Heart left ventricle (tissue), 16 donors: ENCODE measurements around the gene WDR7. TPM values are rescaled to one million over a fixed set of nuclear protein-coding genes. Genes with fewer than 3 reads are reported as not detected.

Source experiments
- ATAC-seq, 4 donors: fragments of 200-7000 bp; cut with Tn5 transposase; one replicate each; pipeline ENCODE4 v1.9.1; 2020 to 2022; ENCODE audit warnings: moderate library complexity in 4 of 4, mild to moderate bottlenecking in 3 of 4, moderate number of reproducible peaks in 1 of 4
- DNase-seq, 5 donors: peaks; one replicate each; pipeline ENCODE4 v3.0.0-alpha.2; 2020
- H3K27ac ChIP-seq, 12 donors: fragments of 200-600 bp; sonication (generic) in 4 of 12; one replicate each; pipeline versions ENCODE4 v1.5.0 to v1.8.0; 2016 to 2022; ENCODE audit warnings: mild to moderate bottlenecking in 2 of 12
- H3K27me3 ChIP-seq, 9 donors: fragments of 200-600 bp; sonication (generic) in 2 of 9; one replicate each; pipeline versions ENCODE4 v1.5.1 to v1.8.0; 2016 to 2022; ENCODE audit warnings: mild to moderate bottlenecking in 3 of 9
- H3K36me3 ChIP-seq, 9 donors: fragments of 200-600 bp; sonication (generic) in 2 of 9; one replicate each; pipeline versions ENCODE4 v1.5.0 to v1.8.0; 2018 to 2022; ENCODE audit warnings: mild to moderate bottlenecking in 2 of 9
- H3K4me1 ChIP-seq, 12 donors: fragments of 200-600 bp; sonication (generic) in 4 of 12; one replicate each; pipeline versions ENCODE4 v1.5.0 to v1.8.0; 2016 to 2022; ENCODE audit warnings: mild to moderate bottlenecking in 3 of 12
- H3K4me3 ChIP-seq, 12 donors: fragments of 200-600 bp; sonication (generic) in 4 of 12; one replicate each; pipeline versions ENCODE4 v1.5.0 to v1.8.0; 2017 to 2022; ENCODE audit warnings: mild to moderate bottlenecking in 9 of 12, moderate library complexity in 4 of 12
- H3K9me3 ChIP-seq, 12 donors: fragments of 200-600 bp; sonication (generic) in 4 of 12; one replicate each; pipeline versions ENCODE4 v1.5.0 to v1.8.0; 2016 to 2022; ENCODE audit warnings: mild to moderate bottlenecking in 1 of 12
- CTCF ChIP-seq, 12 donors: fragments of 200-600 bp; sonication (generic) in 4 of 12; IDR thresholded peaks; one replicate each; pipeline versions ENCODE4 v1.5.0 to v1.8.0; 2018 to 2022; ENCODE audit warnings: antibody characterized with exemption in 12 of 12, mild to moderate bottlenecking in 5 of 12
- POLR2A ChIP-seq, 2 donors: fragments of 450-650 bp; IDR thresholded peaks; one replicate each; pipeline ENCODE4 v1.6.1; 2017; ENCODE audit warnings: antibody characterized with exemption in 2 of 2, mild to moderate bottlenecking in 2 of 2, moderate library complexity in 2 of 2
- WGBS, 4 donors: extraction: QIAGEN DNeasy Blood & Tissue Kit in 2 of 4; methylation state at CpG; one replicate each; pipeline versions ENCODE4 v1.1.5 to v1.1.7; 2013 to 2018; 5-methylcytosine and 5-hydroxymethylcytosine counted together
- intact Hi-C, 10 donors: fragments of 100-400 bp; cut with DNase I; formaldehyde crosslinking; loops; one replicate each; pipeline versions ENCODE4 v1.11.1 to v1.14.2; 2022
- long read RNA-seq, 3 donors: library from polyadenylated mRNA; unstranded; transcript quantifications; one replicate each; pipeline ENCODE4 v2.0.0, GENCODE V29; 2020 to 2021
- polyA plus RNA-seq, 2 donors: library from polyadenylated mRNA; stranded (reverse); fragments of 200-250 nt; gene quantifications; one replicate each; pipeline ENCODE4 v1.2.3, GENCODE V29; 2013
- total RNA-seq, 9 donors: library from RNA; depleted of rRNA in 2 of 9; stranded (reverse); fragments of >200 nt in 2 of 9; fragmentation: NEBNext Ultra II Directional in 3 of 9; extraction: Animal tissue kit (Norgen Biotek cat#: 25700) in 3 of 9; gene quantifications; one replicate each; pipeline versions ENCODE4 v1.1.0 to v1.2.4, GENCODE V29; 2016 to 2023
- donor health status: ischemic (EF 13 %, LVEDD 7.1; RV severe dilation, severe dysfunction).
- donor health status: healthy with polysubstance abuse.
- donor health status: DM: no; HTN: yes; CAD: no.
- donor health status: DM: no; HTN: no; CAD: no.
- donor health status: ischemic (EF 25% LVEDD 6.9; RV normal size, moderate dysfunction).
- donor health status: ischemic (EF 25% LVEDD 5.7; RV mildly dilated, moderate dysfunction).
- donor health status: healthy.
- donor health status: DM: yes; HTN: yes; CAD: no.
- donor health status: ischemic (EF 35%, LVEDD 5.7; RV mildly dilated, moderate dysfunction).
- donor health status: nonischemic (EF 11% LVEDD 7.7; RV severe dilation, severe dysfunction).
- donor health status: DM: yes; HTN: yes; CAD: no.
- donor health status: PGD.
- donor health status: ischemic (EF 29% LVEDD 5.4; RV normal size, mild dysfunction).
- donor health status: nonischemic (EF 23%, LVEDD 6.1; RV moderate dilation, normal function).

WDR7 gene
- total RNA-seq: 10 to 100 TPM; 16.3 to 33.6 (median 28.4) TPM
- polyA plus RNA-seq: 1 to 10 TPM; 4.3 to 9.2 TPM
- long read RNA-seq, donor 1, partial matches to known transcripts: 9 of 12 reads
- long read RNA-seq, donor 1, other reads (novel, unspliced or antisense): 3 of 12 reads
- long read RNA-seq, donor 2, full-length matches to known transcripts: 5 of 27 reads
- long read RNA-seq, donor 2, partial matches to known transcripts: 21 of 27 reads
- long read RNA-seq, donor 2, other reads (novel, unspliced or antisense): 1 of 27 reads
- long read RNA-seq, donor 3, full-length matches to known transcripts: 1 of 11 reads
- long read RNA-seq, donor 3, partial matches to known transcripts: 8 of 11 reads
- long read RNA-seq, donor 3, other reads (novel, unspliced or antisense): 2 of 11 reads

- Histone ChIP-seq H3K27ac (peak within 1 kb of the TSS in 11 of 12 donors; percentile 71 to 95 (median 84)), H3K36me3 (no peaks in the 10 kb centered on the region), H3K9me3 (peaks cover 0 to 8% (median 0%) of the 10 kb centered on the region in 12 donors), H3K4me1 (peaks cover 0 to 42% (median 13%) of the 10 kb centered on the region in 12 donors), H3K27me3 (no peaks in the 10 kb centered on the region), H3K4me3 (peak within 1 kb of the TSS; percentile 52 to 98 (median 87))
- WGBS, 4 donors: 0 to 1% (median 1%) methylated on average over 38 to 47 of the region's 47 CpGs
- peak; percentile 99 for ATAC-seq
- TF ChIP-seq CTCF (IDR thresholded peaks at IDR 0.05) (peak in 3 of 12 donors; percentile 12 to 29 (median 29)), POLR2A (IDR thresholded peaks at IDR 0.05) (peak in 1 of 2 donors; percentile 58)
- intact Hi-C loops: loop anchor here in 1 of 10 donors (1.0 kb wide), 1 partner anchor 13 kb away; the partner anchor contains the start of gene TXNL1
- peak; percentile 96 to 99 (median 98) for DNase-seq
Measured at GRCh38 chr18:56650944-56651770, at the start of gene WDR7. Gene WDR7 (plus strand): TSS chr18:56651359. CDS start chr18:56672516, 21,157 bp downstream.

- H3K27me3 ChIP-seq: no peaks in the 10 kb centered on the region
- peaks cover 0 to 17% (median 5%) of the 10 kb centered on the region in 12 donors for H3K4me1 ChIP-seq
- 77 to 85% (median 84%) methylated on average over 2 of the region's 2 CpGs for WGBS, 4 donors
- H3K4me3 ChIP-seq: no peak overlapping the region
- ATAC-seq (no peak), DNase-seq (no peak)
- intact Hi-C loops: no loop called here
- peaks cover 0 to 99% (median 85%) of the 10 kb centered on the region in 9 donors for H3K36me3 ChIP-seq
- H3K9me3 ChIP-seq: no peaks in the 10 kb centered on the region
- H3K27ac ChIP-seq: no peak overlapping the region
- no peak for TF ChIP-seq POLR2A (IDR thresholded peaks at IDR 0.05)
- no peak for TF ChIP-seq CTCF (IDR thresholded peaks at IDR 0.05)
Measured at GRCh38 chr18:56606618-56607017, 44.5 kb upstream of the WDR7 start.

GRCh38 chr18:56615738-56616520, 35.2 kb upstream of the WDR7 start:
- ATAC-seq: no peak
- WGBS, 4 donors: 83 to 92% (median 88%) methylated on average over 7 of the region's 7 CpGs
- Histone ChIP-seq H3K4me1 (no peaks in the 10 kb centered on the region), H3K4me3 (no peak overlapping the region), H3K36me3 (peaks cover 0 to 98% (median 86%) of the 10 kb centered on the region in 9 donors), H3K27me3 (no peaks in the 10 kb centered on the region), H3K9me3 (no peaks in the 10 kb centered on the region), H3K27ac (no peak overlapping the region)
- TF ChIP-seq CTCF (IDR thresholded peaks at IDR 0.05) (no peak), POLR2A (IDR thresholded peaks at IDR 0.05) (no peak)
- intact Hi-C loops: loop anchor here in 1 of 10 donors (10.0 kb wide), 1 partner anchor 79 kb away; no protein-coding TSS in a partner anchor
- no peak for DNase-seq
